GM19397 (cell line): ENCODE results near the gene MRE11.
A peak's percentile ranks its signal among the peaks of the same experiment; 100 is the strongest.

ENCODE experiments used
- ATAC-seq: cut with Tn5 transposase; IDR thresholded peaks from one replicate; pipeline ENCODE4 v1.9.1; 2021; ENCODE audit warnings: mild to moderate bottlenecking, moderate library complexity; ENCODE audit not compliant: unreplicated experiment

MRE11 gene

GRCh38 chr11:94493281-94494125, at the start of gene MRE11, which contains the start of gene ANKRD49:
Gene MRE11, minus strand, starts transcription at chr11:94493844. Its CDS starts 1,043 bp downstream, at chr11:94492801.
Gene ANKRD49, plus strand, starts transcription at chr11:94493984. Its CDS starts 2,710 bp downstream, at chr11:94496694.
- peak; percentile 100 for ATAC-seq

- ATAC-seq: no peak
These were observed 45.8 kb upstream of the MRE11 start for GRCh38 chr11:94539420-94539819.

- no peak for ATAC-seq
These were observed 43.5 kb upstream of the MRE11 start for GRCh38 chr11:94537031-94537600.

- ATAC-seq: no peak
These were observed 42.7 kb upstream of the MRE11 start for GRCh38 chr11:94536386-94536785.

GRCh38 chr11:94533696-94534630, 40.3 kb upstream of the MRE11 start:
- ATAC-seq: no peak

GRCh38 chr11:94533206-94533605, 39.6 kb upstream of the MRE11 start:
- no peak for ATAC-seq

- ATAC-seq: no peak
These were observed 38.6 kb upstream of the MRE11 start for GRCh38 chr11:94532211-94532610.

- ATAC-seq: no peak
These were observed 34.9 kb upstream of the MRE11 start for GRCh38 chr11:94528551-94528950.

GRCh38 chr11:94526645-94527438, 33.2 kb upstream of the MRE11 start:
- no peak for ATAC-seq

GRCh38 chr11:94525546-94526324, 32.1 kb upstream of the MRE11 start:
- no peak for ATAC-seq

- ATAC-seq: no peak
These were observed 30.7 kb upstream of the MRE11 start for GRCh38 chr11:94524341-94524740.

- ATAC-seq: peak; percentile 57
These were observed 28.0 kb upstream of the MRE11 start for GRCh38 chr11:94521684-94522083.

- ATAC-seq: peak; percentile 54
These were observed 25.9 kb upstream of the MRE11 start for GRCh38 chr11:94519478-94520084.

- ATAC-seq: no peak
These were observed 24.7 kb upstream of the MRE11 start for GRCh38 chr11:94518300-94518699.

GRCh38 chr11:94516725-94517124, 23.1 kb upstream of the MRE11 start:
- ATAC-seq: no peak

- no peak for ATAC-seq
These were observed 21.8 kb upstream of the MRE11 start for GRCh38 chr11:94515398-94515797.

GRCh38 chr11:94513091-94513490, 19.4 kb upstream of the MRE11 start:
- no peak for ATAC-seq

- ATAC-seq: peak; percentile 92
These were observed 18.5 kb upstream of the MRE11 start, which contains the start of gene C11orf97 for GRCh38 chr11:94511932-94512781. Gene C11orf97, plus strand, starts transcription at chr11:94512461. Its CDS starts 68 bp downstream, at chr11:94512529.
